Loucy (cell line): ENCODE measurements around the gene PLPP1.

Experiments used
- CTCF ChIP-seq: fragments of 200-600 bp; sonication (generic); conservative IDR thresholded peaks from 2 replicates; pipeline ENCODE4 v1.5.1; 2014; ENCODE audit warnings: mild to moderate bottlenecking, antibody characterized with exemption, low read length
- EZH2phosphoT487 ChIP-seq: fragments of 200-600 bp; IDR thresholded peaks from 2 replicates; pipeline ENCODE4 v1.6.1; 2018; ENCODE audit warnings: antibody characterized with exemption, mild to moderate bottlenecking, moderate library complexity, borderline replicate concordance

- TF ChIP-seq CTCF (no peak), EZH2phosphoT487 (no peak)
Observed at GRCh38 chr5:55554585-55555202, 19.9 kb upstream of the PLPP1 start.
